EL (cell line): Measurements from ENCODE around the gene ADAMTS9.

ENCODE experiments used
- DNase-seq: peaks from one replicate; pipeline ENCODE4 v3.0.0-alpha.2; 2016

The ADAMTS9 gene

GRCh38 chr3:64518950-64519349 is 168.8 kb downstream of the ADAMTS9 start:
- DNase-seq = no peak

- DNase-seq = no peak
Observed at GRCh38 chr3:64518496-64518895, 169.3 kb downstream of the ADAMTS9 start.

GRCh38 chr3:64514889-64515288 is 172.9 kb downstream of the ADAMTS9 start:
- DNase-seq = no peak

- DNase-seq = no peak
Observed at GRCh38 chr3:64509206-64509605, 178.6 kb downstream of the ADAMTS9 start.

GRCh38 chr3:64508140-64508539 is 179.7 kb downstream of the ADAMTS9 start:
- DNase-seq = no peak

GRCh38 chr3:64506255-64506654 is 181.5 kb downstream of the ADAMTS9 start:
- no peak for DNase-seq

GRCh38 chr3:64505419-64505818 is 182.4 kb downstream of the ADAMTS9 start:
- DNase-seq = no peak

- DNase-seq = no peak
Observed at GRCh38 chr3:64502284-64502683, 185.5 kb downstream of the ADAMTS9 start.

- DNase-seq = no peak
Observed at GRCh38 chr3:64501298-64501906, 186.4 kb downstream of the ADAMTS9 start.

- no peak for DNase-seq
Observed at GRCh38 chr3:64496786-64497490, 190.9 kb downstream of the ADAMTS9 start.

- no peak for DNase-seq
Observed at GRCh38 chr3:64495781-64496334, 191.9 kb downstream of the ADAMTS9 start.

- DNase-seq = no peak
Observed at GRCh38 chr3:64495121-64495780, 192.5 kb downstream of the ADAMTS9 start.

GRCh38 chr3:64494526-64494925 is 193.3 kb downstream of the ADAMTS9 start:
- DNase-seq = no peak

GRCh38 chr3:64493149-64493548 is 194.7 kb downstream of the ADAMTS9 start:
- DNase-seq = no peak

- DNase-seq = no peak
Observed at GRCh38 chr3:64491843-64492242, 196.0 kb downstream of the ADAMTS9 start.

- DNase-seq = no peak
Observed at GRCh38 chr3:64490180-64490724, 197.5 kb downstream of the ADAMTS9 start.

GRCh38 chr3:64489361-64490044 is 198.3 kb downstream of the ADAMTS9 start:
- no peak for DNase-seq

- no peak for DNase-seq
Observed at GRCh38 chr3:64488939-64489338, 198.9 kb downstream of the ADAMTS9 start.

GRCh38 chr3:64484289-64484992 is 203.4 kb downstream of the ADAMTS9 start:
- peak; percentile 76 for DNase-seq

GRCh38 chr3:64483467-64483866 is 204.3 kb downstream of the ADAMTS9 start:
- DNase-seq = no peak

GRCh38 chr3:64475037-64475436 is 212.8 kb downstream of the ADAMTS9 start:
- no peak for DNase-seq

GRCh38 chr3:64473466-64473865 is 214.3 kb downstream of the ADAMTS9 start:
- no peak for DNase-seq
